ENCODE results near the gene AKT1S1.

DNA sequence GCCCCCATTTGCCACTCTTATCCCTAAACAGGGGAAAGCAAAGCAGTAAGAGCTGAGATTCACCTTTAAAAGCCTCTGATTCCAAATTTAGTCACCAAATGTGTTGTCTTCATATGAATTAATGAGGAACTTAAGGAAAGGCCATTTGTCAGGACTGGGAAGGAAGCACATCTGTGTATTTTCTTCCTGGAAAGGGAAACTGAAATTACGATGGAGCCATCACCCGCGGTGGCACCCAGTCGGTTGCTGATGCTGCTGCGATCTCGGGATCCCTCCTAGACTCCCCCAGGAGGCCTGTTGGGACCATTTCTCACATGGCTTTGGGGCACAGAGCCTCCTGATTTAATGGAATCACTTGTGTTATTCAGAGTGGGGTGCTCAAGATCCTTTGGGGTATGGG lies 27.0 kb upstream of the AKT1S1 start:
- TF ChIP-seq, protein P1, sequence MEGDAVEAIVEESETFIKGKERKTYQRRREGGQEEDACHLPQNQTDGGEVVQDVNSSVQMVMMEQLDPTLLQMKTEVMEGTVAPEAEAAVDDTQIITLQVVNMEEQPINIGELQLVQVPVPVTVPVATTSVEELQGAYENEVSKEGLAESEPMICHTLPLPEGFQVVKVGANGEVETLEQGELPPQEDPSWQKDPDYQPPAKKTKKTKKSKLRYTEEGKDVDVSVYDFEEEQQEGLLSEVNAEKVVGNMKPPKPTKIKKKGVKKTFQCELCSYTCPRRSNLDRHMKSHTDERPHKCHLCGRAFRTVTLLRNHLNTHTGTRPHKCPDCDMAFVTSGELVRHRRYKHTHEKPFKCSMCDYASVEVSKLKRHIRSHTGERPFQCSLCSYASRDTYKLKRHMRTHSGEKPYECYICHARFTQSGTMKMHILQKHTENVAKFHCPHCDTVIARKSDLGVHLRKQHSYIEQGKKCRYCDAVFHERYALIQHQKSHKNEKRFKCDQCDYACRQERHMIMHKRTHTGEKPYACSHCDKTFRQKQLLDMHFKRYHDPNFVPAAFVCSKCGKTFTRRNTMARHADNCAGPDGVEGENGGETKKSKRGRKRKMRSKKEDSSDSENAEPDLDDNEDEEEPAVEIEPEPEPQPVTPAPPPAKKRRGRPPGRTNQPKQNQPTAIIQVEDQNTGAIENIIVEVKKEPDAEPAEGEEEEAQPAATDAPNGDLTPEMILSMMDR (IDR thresholded peaks at IDR 0.05), result no peak
- no peak for TF ChIP-seq POLR2A (IDR thresholded peaks at IDR 0.05)
